Measurements from ENCODE around the gene ASTN1.

Gene ASTN1

DNA sequence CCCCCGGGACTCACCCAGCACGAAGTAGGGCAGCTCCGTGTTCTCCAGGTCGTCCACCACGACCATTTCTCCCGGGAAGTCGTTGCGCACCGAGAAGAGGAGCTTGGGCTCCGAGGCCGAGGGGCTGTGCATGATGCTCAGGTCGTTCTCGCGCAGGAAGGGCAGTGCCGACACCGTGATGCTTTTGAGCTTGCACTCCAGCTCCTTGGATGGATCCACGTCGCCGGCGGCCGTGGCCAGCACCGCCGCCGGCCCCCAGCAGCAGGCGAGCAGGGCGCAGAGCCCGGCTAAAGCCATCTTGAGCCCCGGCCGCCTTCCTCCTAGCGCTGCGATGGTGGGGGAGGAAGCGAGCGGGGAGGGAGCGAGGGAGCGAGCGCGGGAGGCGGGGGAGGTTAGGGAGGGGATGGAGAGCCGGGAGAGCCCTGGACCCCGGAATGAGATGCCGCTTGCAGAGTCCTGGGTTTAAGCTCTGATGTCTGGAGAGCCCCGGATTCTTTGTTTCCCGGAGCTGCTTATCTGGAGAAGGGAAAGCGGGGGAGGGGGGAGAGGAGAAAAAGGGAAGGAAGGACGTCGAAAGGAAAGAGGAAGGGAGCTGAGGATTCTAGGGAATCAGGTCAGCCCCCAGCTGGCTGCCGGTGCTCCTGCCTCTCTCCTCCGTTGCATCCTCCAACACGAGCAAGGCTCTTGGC is at the start of gene ASTN1:
TSS of gene ASTN1 (minus strand) at position 333 of the 689 bp plus-strand sequence. CDS start at position 297, 36 bp downstream.
- DNase-seq (ENCODE audit: low read depth) = no peak

DNA sequence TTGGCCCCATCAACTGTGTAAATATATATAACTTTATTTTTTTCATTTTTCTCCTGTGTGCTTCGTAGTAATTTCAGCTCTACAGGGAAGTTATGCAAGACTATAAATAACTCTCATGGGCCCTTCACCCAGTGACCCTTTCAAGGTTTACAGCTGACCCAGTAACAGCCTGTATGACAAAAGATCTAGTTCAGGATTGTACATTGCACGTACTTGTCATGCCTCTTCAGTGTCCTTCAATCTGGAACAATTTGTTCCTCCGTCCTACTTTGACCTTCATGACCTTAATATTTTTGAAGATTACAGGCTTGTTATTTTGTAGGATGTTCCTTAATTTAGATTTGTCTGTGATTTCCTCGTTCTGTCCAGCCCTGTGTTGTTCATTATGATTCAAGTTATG is 46.7 kb upstream of the ASTN1 start:
- DNase-seq (ENCODE audit: low read depth) = no peak

DNA sequence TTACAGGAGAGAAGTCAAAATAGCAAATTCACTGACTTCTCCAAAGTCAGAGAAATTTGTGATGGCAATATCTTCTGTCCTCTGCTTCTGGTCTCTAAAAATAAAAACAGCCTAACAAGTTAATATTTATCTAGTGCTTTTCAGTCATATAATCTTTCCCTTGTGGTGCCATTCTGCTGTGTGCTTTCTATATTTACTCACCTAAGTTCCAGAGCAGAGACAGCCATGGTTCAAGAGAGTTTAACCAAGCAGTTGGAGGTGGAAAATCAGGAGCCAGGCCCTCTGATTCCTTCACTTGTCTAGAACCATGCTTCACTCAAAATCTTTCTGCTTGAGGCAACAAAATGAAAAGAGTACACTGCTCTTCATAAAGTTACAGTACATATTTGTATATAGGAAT is 45.6 kb upstream of the ASTN1 start:
- no peak for DNase-seq (ENCODE audit: low read depth)

DNA sequence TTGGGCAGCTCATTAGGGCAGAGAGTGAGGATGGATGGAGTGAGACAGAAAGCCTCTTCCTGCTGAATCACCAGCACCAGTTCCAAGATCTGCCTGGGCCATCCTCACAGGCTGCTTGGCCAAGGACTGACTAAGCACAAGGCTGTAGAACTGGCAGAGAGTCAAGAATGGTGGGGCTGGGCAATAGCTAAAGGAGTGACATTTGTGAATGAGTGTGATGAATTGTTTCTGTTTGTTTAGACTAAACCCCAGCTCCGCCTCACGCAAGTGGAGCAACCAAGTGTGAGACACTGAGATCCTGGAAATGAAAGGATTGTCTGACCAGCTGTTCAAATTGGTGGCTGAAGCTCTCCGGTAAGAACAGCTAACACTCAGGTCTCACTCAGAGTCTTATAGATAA is 44.8 kb upstream of the ASTN1 start:
- DNase-seq (ENCODE audit: low read depth) = no peak

DNA sequence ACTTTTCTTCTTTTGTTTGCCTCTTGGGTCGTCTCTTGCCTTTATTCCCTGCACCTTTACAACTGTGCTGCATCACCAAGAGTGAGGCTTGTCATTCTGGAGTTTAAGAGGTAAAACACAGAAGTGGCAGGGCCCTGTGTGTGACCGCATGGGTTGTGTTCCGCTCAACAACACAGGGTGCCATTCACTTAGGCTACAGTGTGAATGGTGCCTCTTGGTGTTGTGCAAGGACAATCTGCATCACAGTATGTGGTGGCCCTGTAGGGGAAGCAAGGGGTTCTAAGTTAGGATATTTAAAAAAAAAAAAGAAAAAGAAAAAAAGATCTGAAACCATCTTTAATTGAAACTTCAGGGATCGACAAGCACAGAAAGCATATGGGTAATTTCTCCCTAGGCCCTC is 44.4 kb upstream of the ASTN1 start:
- no peak for DNase-seq (ENCODE audit: low read depth)

DNA sequence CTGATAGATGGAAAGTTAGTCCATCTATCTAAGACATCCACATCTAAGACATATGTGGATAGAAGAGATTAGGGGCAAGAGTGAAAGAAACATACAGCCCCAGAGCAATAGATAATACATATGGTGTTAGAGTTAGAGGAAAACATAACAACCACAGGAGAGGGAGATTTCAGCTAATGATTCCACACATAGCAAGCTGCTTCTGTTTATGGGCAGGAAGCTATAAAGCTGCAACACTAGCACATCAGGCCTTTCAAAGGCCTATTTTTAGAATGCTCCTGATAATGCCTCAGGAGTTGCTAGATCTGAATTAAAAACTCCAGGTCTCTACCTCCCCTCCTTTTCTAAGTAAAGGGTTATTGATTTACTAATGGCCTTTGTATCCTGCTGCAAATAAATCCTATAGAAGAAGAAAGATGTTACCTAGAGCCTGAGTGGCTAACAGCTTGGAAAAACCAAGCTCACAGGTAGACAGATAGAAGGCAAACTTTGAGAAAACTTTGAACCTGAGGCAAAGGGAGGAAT is 42.4 kb upstream of the ASTN1 start:
- no peak for DNase-seq (ENCODE audit: low read depth)

DNA sequence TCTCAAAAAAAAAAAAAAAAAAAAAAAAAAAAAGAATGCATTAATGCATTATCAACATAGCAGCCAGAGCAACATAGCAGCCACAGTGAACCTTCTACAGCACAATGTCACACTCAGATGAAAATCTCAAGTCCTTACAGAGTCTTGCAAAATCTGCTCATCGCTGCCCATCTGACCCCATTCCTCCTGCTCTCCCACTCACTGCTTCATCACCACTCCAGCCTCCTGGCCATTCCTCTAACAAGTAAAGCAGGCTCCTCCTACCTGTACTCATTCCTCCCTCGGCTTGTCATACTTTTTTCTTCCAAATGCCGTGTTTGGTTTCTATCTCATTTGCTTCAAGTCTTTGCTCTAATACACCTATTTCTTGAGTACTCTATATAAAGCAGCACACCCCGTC is 35.8 kb upstream of the ASTN1 start:
- no peak for DNase-seq (ENCODE audit: low read depth)

DNA sequence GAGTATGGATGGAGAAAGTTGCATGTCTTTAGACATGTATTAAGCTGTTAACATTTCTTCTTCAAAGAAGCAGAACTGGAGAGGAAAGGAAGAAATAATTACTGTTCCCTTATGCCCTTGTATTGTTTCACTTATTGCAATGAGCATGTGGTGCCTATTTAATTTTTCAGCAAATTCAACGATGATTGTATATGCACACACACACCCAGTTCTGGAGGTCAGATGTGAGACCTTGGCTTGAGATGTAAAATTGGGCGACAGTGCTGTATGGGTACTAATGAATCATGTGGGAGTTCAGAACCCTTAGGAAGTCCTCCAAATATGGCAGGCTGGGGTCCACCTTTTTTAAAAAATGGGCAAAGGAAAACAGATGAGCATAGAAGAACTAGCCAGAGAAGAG is 33.7 kb upstream of the ASTN1 start:
- no peak for DNase-seq (ENCODE audit: low read depth)

DNA sequence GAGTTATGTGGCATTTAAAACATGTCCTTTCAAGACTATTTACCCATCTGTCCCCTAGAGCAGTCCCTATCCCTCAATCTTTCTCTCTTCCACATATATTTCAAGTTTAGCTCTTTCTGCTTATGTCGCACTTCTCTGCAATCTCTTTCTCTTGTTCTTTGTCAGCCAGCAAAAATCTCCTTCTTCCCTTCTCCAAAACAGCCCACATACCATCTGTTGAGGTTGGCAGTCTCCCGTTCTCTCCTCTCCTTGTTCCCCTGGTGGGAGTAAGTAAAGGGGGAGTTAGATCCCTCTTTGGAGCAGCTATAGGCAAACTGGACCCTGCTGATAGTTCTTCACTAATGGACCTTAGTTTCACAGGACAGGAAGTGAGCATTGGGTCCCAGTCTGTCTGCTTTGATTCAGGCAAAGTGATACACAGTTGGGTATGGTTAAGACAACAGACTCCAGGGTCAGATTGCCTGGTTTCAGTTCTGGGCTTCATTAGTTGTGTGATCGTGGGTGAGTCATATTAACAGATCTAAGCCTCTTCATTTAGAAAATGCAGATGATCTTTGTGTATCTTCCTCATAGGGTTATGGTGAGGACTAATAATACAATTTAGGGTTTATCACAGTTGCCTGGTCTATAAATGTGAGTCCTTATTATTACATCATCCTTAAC is 25.9 kb upstream of the ASTN1 start:
- no peak for DNase-seq (ENCODE audit: low read depth)

DNA sequence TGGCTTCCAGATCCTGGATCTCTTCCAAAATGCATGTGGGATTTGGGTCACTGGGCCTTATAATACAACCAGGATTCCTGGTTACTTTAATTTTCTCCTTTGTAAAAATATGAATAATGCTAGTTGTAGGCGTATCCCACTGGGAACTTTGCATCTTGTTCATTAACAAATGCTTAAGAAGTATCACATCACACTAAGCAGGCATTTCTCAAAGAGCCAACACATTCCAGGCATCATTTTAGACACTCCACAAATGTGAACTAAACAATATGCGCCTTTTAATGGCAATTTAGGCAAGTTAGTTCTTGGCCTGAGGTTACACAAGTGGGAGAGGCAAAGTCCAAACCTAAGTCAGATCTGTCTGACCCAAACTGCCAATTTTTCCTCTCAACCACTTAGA is 22.1 kb upstream of the ASTN1 start:
- DNase-seq (ENCODE audit: low read depth) = no peak

DNA sequence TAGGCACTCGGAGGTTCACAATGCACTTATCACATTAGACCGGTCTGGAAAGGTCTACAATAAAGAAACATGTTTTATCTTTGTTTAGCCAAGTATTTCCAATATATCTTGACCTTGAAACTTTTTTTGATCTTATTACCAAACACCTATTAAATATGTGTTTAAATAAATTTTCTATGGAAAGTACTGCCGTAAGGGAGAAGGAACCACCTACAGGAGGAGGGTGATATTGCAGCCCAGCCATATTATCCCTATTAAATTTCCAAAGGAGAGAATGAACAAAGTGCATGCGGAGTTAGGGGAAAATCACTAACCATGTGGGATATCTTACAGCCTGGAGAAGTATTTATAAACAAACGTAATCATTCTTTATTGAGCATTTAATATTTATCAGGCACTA is 20.7 kb upstream of the ASTN1 start:
- DNase-seq (ENCODE audit: low read depth) = no peak

DNA sequence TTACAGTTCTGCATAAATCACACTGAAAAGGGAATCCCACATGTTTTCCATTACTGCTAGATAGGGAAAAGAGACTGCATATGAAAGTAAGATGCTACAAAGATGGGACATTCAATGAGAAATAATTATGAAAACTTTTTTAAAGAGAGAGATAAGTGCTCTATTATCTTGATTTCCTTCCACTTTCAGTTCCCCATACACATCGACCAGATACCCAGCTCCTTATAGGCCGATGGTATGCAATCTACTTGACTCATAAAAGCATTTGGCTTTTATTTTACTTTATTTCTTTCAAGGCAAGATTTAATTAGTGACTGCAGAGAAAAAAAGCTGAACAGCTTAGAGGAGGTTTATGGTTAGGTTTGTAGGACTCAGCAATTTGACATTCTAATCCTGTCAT is 19.3 kb upstream of the ASTN1 start:
- no peak for DNase-seq (ENCODE audit: low read depth)

DNA sequence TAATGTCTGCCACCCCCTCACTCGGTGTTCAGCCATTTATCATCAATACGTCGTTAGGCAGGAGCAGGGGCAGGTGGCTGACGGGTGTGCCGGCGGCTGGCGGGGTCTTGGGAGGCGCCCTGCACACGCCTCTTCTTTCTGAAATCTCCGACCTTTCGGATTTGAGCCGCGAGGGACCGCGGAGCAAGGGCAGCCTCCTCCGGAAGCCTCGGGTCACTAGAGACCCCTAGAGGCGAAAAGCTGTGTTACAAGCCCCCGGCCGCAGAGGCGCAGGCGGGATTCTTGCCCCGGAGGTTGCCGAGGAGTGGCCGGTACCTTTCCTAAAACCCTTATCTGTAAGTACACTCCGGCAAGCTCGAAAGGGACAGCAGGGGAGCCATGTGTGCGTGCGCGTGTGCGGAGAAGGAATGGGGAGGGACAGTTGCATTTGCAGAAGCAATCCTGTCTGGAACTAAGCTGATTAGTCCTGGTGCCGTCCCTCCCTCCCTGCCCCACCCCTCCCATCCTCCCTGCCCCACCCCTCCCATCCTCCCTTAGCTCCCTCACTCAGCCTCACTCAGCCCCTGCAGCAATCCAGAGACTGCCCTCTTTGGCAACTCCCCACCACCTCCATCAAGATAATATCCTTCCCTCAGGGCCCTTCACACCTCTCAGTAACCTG is 17.2 kb upstream of the ASTN1 start:
- no peak for DNase-seq (ENCODE audit: low read depth)

DNA sequence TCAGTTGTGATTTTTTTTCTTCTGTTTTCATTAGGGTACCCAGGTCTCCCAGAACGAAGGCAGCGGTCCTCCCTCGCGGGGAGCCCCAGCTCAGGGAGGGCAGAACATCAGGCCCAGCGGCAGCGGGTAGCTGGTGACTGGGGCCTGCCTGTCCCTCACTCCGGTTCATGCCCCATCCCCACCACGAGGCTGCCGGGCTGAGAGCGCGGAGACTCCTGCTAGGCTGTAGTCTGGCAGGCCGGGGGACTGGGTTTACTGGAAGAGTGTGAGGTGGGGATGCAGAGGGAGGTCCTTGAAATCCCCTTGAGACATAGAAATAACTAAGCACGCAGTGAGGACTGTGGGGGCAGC is 16.7 kb upstream of the ASTN1 start:
- DNase-seq (ENCODE audit: low read depth) = no peak

DNA sequence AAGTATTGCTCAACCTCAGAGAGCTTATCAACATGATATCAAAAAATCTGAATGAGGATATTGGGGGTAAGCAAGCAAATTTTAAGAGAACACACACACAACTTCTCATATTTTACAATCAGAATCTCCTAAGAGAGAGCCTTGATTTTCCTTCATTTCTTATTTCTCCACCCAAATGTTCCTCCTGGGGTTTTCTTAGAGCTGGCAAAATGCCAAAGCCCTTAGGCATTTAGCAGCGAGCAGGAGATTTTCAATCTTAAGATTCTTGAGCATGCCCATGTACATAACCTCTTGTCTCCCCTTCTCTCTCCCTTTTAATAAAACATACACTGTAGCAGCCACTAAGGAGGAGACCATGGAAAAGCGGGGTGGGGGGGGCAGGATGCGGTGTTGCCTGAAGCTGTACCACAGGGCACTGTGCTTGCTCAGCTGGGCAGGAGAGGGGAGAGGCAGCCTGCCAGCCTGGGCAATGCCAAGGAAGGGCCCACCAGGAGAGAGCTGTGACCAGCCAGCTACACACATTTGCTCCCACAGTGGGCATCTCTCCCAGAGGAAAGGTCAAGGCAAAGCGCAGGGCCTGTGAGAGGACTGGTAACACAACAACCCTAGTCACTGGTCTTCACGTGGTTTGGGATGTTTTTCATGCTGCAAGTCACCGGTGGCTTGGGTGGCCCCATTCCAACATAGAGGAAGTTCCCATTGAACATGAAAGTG is 10.6 kb upstream of the ASTN1 start:
- DNase-seq (ENCODE audit: low read depth) = no peak

DNA sequence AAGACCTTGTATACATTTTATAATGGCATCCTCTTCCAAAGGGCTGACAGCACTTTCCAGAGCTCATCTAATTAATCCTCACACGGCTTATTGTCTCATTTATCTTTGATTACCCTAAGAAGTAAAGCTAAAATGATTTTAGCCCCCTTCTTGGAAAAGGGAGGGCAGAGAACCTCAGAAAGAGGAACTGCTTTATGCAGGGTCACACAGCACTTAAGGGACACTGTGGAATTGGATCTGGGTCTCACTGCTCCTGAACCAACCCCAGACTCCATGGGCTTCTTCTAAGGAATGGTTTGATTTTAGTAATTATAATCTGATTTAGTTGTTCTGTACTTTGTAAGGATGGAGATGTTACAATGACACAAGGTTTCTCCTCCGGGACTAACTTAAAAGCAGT is 9.5 kb upstream of the ASTN1 start:
- no peak for DNase-seq (ENCODE audit: low read depth)

DNA sequence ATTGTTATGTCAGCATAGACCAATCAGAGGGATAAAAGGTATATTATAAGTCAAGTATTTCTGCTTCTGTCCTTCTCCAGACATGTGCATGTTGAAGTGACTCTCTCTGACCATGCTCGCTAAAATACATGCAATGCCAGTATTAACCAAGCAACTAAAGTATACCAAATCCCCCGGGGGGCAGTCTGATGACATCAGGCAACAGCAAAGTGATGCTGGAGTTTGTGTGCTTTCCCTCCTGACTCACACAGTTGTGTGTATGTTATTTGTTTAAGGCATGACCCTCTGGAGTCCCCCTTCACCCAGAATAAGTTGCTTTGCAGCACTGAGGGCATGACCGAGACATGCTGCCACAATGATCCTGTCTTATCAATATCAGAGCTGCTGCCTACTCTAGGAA is 8.4 kb upstream of the ASTN1 start:
- no peak for DNase-seq (ENCODE audit: low read depth)

DNA sequence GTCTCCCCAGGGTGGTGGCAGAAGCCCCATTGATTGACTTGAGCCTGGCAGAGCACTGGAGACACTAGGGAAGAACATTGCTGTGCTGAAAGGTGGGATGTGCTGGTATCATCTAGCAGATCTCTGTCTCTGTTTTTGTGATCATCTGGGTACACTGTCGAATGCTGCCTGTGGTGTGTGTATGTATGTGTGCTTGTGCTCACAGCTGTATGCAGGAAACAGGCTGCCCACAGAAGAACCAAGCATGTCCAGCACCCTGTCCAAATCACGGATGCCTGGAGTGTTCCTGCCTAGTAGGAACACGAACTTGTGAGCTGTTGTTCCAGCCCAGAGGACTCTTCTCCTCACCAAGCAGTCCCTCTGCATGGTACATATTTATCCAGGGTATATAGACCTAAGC is 7.8 kb upstream of the ASTN1 start:
- DNase-seq (ENCODE audit: low read depth) = no peak

DNA sequence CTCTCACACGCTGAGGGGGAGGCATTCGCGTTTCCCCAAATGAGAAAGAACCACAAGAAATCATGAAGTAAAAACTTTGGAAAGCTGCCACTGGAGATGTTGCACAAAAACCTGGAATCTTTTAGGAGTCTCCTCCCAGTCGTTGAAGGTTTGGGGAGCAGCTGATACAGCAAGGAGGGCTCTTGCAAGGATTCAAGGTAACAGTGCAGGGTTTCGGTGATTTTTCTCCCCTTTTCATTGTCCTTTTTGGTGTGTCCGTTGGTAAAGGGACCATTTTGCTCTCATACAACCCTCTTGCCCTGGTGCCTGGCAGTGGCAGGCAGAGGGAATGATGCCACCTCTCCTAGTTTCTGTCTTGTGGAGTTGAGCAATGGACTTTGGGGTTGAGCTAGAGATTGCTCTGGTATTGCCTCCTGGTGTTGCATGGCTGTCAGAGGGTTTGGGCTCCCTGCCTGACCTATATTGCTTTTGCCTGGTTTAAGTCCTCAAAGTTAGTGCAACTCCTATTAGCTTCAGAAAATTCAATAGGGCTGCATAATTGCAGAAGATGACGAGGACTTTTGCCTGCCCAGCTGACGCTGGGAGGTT is 7.1 kb upstream of the ASTN1 start:
- DNase-seq (ENCODE audit: low read depth) = no peak

DNA sequence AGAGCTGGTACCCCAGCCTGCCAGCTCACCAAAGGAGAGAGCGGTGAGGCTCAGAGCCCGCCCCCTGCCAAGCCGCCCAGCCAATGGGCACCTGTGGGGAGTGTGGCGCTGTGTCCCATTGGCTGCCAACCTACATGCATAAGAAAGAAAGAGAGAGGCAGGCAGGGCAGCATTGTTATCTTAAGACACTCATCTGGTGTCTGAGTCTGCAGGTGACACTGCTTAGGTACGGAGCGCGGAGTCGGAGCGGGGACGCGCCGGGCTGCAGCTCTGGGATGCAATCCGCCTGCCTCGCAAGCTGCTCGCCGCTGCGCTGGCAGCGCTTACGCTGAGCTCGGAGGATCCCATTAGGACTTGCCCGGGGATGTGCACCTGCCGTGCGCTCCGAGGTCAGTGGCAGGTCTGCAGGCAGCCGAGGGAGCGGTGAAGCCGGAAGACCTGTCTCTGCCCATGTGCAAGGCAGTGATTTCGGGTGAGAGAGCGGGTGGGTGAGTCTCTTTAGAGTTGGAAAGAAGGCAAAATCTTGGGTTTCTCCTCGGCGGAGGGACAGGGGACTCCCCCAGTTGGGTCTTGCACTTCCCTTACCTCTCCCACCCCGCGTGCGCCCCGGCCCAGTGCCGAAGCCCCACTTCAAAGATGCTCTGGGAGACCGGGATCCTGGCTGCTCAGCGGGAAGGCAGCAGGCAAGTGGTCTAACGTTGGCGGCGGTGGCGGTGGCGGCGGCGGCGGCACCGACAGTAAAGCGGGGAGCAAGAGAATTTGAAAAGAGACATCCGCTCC is 6.4 kb upstream of the ASTN1 start, which contains the start of gene BRINP2:
TSS of gene BRINP2 (plus strand) at position 203 of the 780 bp plus-strand sequence. CDS start 58,919 bp downstream, outside the sequence.
- no peak for DNase-seq (ENCODE audit: low read depth)

DNA sequence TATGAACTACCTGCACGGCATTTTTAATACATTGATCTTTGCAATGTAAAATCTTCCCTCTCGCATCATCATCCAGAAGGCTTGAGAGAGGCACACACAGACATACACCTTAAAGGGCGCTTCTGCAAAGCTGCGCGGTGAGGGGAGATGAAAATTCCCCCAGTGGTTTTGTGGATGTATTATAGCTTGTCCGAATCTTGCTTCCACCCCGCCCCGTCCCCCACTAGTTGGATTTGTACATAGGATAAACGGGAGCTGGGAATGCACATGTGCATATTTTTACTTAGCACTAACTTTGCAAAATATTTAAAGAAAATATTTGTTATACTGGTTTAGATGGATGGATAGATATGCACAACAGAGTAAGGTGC is 542 bp upstream of the ASTN1 start:
- no peak for DNase-seq (ENCODE audit: low read depth)
